Psoas muscle (tissue), 8 donors: ENCODE measurements around the gene EFHC1. TPM values are rescaled to one million over a fixed set of nuclear protein-coding genes. Genes with fewer than 3 reads are reported as not detected.

Experiments used
- ATAC-seq, 4 donors: fragments of 200-7000 bp; cut with Tn5 transposase; one replicate each; pipeline ENCODE4 v1.9.1; 2020; ENCODE audit warnings: moderate library complexity in 3 of 4, mild to moderate bottlenecking in 2 of 4
- DNase-seq, 2 donors: peaks; one replicate each; pipeline ENCODE4 v3.0.0-alpha.2; 2020
- H3K27ac ChIP-seq: fragments of 200-600 bp; one replicate; pipeline ENCODE4 v1.8.0; 2022
- H3K27me3 ChIP-seq, 3 donors: fragments of 200-600 bp in 1 of 3; one replicate each; pipeline versions ENCODE4 v1.6.1 to v1.8.0; 2013 to 2022; ENCODE audit warnings: low read length in 2 of 3, mild to moderate bottlenecking in 2 of 3, moderate library complexity in 1 of 3; ENCODE audit not compliant: insufficient read depth in 3 of 3
- H3K36me3 ChIP-seq, 2 donors: fragments of 200-600 bp in 1 of 2; one replicate each; pipeline versions ENCODE4 v1.6.1 to v1.8.0; 2013 to 2022; ENCODE audit warnings: low read depth in 1 of 2, mild to moderate bottlenecking in 1 of 2, moderate library complexity in 1 of 2; ENCODE audit not compliant: insufficient read depth in 1 of 2
- H3K4me1 ChIP-seq: fragments of 200-600 bp; one replicate; pipeline ENCODE4 v1.8.0; 2022
- H3K4me3 ChIP-seq: fragments of 200-600 bp; one replicate; pipeline ENCODE4 v1.8.0; 2022; ENCODE audit warnings: mild to moderate bottlenecking
- H3K9me3 ChIP-seq: fragments of 200-600 bp; one replicate; pipeline ENCODE4 v1.8.0; 2022
- WGBS, 3 donors: extraction: QIAGEN DNeasy Blood & Tissue Kit; methylation state at CpG; one replicate each; pipeline versions ENCODE4 v1.1.6 to v1.1.7; 2013; 5-methylcytosine and 5-hydroxymethylcytosine counted together
- intact Hi-C, 2 donors: fragments of 100-400 bp; cut with DNase I; formaldehyde crosslinking; loops; one replicate each; pipeline versions ENCODE4 v1.11.0 to v1.14.2; 2022
- polyA plus RNA-seq, 3 donors: library from polyadenylated mRNA; stranded (reverse); fragments of 200-250 nt; gene quantifications; one replicate each; pipeline ENCODE4 v1.2.3, GENCODE V29; 2013
- total RNA-seq, 4 donors: library from RNA; stranded (reverse); fragmentation: NEBNext Ultra II Directional in 2 of 4; extraction: Animal tissue kit (Norgen Biotek cat#: 25700) in 2 of 4; gene quantifications; one replicate each; pipeline versions ENCODE4 v1.2.1 to v1.2.4, GENCODE V29; 2021 to 2023
- TF ChIP-seq, protein P1 (sequence below): fragments of 200-600 bp; IDR thresholded peaks from one replicate; pipeline ENCODE4 v1.8.0; 2022; ENCODE audit warnings: antibody characterized with exemption
- donor health status: healthy with polysubstance abuse.
- donor health status: DM: no; HTN: no; CAD: no; lungs with moderate emphysema.
- donor health status: Bipolar disorder and iron deficiency.
- donor health status: healthy.
- donor health status: DM: yes; HTN: yes; CAD: no.
- donor health status: DM: no; HTN: no; CAD: no.
- donor health status: DM: no; HTN: no; CAD: no.
- donor health status: DM: yes; HTN: yes; CAD: no.

Gene EFHC1
- total and polyA plus RNA-seq, 7 donors, result 1.5 to 3.9 (median 2.0) TPM

DNA sequence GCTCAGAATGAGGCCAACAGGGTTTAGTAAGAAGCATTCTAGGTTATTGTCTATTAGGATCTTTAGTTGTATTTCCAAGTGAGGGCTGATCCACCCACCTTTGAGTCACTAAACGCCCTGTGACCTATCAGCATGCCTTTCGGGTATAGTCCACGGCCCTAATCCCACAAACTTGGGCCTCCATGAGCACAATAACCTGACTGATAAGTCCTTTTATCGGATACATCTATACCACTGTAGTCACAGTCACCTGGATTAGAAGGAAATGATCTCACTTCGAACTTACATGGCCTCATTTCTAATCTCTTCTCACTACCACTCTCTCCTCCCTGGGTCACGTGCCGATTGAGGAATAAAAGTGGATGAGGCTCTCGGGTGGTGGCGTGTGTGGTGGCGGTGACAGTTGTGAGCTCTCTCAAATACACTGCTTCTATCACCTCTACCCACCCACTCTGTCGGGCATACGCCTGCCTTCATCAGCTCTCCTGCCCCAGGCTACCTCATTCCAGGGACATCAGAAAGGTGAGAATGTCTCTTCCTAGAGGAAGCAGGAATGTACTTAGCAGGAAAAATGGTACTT is 91.5 kb downstream of the EFHC1 start:
- Histone ChIP-seq H3K27me3 (no peaks in the 10 kb centered on the region), H3K4me1 (peaks cover 12% of the 10 kb centered on the region), H3K36me3 (peaks cover 0 to 28% of the 10 kb centered on the region in 2 donors), H3K27ac (peak overlapping the region; percentile 71), H3K4me3 (no peak overlapping the region), H3K9me3 (no peaks in the 10 kb centered on the region)
- intact Hi-C loops, result no loop called here
- ATAC-seq, result peak in 3 of 4 donors; percentile 17 to 23 (median 22)
- WGBS, 3 donors, result 69 to 78% (median 71%) methylated on average over 12 of the region's 12 CpGs
- DNase-seq, result no peak
- TF ChIP-seq, protein P1, sequence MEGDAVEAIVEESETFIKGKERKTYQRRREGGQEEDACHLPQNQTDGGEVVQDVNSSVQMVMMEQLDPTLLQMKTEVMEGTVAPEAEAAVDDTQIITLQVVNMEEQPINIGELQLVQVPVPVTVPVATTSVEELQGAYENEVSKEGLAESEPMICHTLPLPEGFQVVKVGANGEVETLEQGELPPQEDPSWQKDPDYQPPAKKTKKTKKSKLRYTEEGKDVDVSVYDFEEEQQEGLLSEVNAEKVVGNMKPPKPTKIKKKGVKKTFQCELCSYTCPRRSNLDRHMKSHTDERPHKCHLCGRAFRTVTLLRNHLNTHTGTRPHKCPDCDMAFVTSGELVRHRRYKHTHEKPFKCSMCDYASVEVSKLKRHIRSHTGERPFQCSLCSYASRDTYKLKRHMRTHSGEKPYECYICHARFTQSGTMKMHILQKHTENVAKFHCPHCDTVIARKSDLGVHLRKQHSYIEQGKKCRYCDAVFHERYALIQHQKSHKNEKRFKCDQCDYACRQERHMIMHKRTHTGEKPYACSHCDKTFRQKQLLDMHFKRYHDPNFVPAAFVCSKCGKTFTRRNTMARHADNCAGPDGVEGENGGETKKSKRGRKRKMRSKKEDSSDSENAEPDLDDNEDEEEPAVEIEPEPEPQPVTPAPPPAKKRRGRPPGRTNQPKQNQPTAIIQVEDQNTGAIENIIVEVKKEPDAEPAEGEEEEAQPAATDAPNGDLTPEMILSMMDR, result no peak

DNA sequence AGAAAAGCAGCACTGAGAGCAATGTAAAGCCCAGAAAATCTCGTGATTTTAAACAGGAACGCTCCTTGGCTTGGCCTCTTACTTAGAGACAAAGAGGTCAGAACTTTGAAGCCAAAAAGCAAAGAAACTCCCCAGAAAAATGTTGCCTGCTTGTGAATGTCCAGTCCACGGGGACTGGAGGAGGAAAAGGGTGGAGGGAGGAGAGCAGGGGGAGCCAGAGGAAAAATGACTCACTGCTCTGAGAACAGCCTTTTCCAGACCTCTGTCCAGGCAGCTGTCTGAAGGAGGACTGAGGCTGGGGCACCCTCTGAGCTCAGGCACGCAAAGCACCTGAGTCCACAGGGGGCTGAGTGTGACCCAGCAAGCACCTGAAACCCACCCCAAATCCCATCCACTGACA is 92.1 kb downstream of the EFHC1 start:
- Histone ChIP-seq H3K27ac (peak overlapping the region; percentile 71), H3K27me3 (no peaks in the 10 kb centered on the region)

DNA sequence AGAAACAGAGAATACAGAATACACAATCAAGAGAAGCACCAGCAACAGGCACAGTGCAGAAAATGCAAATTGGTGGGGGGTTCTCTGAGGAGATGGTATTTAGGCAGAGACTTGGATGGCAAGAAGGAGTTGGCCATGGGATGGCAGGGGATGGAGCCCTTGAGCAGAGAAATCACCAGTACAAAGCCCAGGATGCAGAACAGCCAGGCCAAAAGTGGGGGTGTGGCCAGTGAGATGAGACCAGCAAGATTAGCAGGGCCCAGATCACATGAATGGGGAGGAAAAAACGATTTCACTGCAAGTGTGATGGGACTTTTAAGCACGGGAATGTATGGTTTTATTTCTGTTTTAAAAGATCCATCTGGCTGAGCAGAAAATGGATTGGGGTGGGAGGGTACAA is 93.3 kb downstream of the EFHC1 start:
- Histone ChIP-seq H3K27ac (peak overlapping the region; percentile 58), H3K4me1 (peaks cover 25% of the 10 kb centered on the region), H3K27me3 (no peaks in the 10 kb centered on the region), H3K36me3 (peaks cover 0 to 17% of the 10 kb centered on the region in 2 donors), H3K9me3 (no peaks in the 10 kb centered on the region), H3K4me3 (no peak overlapping the region)
- DNase-seq, result no peak
- intact Hi-C loops, result no loop called here
- 62 to 71% (median 62%) methylated on average over 2 of the region's 2 CpGs for WGBS, 3 donors
- no peak for ATAC-seq
- TF ChIP-seq, protein P1, result no peak

More for the DNA sequence above, 92.1 kb downstream of the EFHC1 start:
- Histone ChIP-seq H3K9me3 (no peaks in the 10 kb centered on the region), H3K4me3 (no peak overlapping the region), H3K4me1 (peaks cover 18% of the 10 kb centered on the region), H3K36me3 (peaks cover 0 to 24% of the 10 kb centered on the region in 2 donors)
- DNase-seq (peak; percentile 50 to 63), ATAC-seq (peak; percentile 68 to 77 (median 72))
- TF ChIP-seq, protein P1, result no peak
- WGBS, 3 donors, result 43 to 52% (median 47%) methylated on average over 4 of the region's 4 CpGs
- intact Hi-C loops, result no loop called here

DNA sequence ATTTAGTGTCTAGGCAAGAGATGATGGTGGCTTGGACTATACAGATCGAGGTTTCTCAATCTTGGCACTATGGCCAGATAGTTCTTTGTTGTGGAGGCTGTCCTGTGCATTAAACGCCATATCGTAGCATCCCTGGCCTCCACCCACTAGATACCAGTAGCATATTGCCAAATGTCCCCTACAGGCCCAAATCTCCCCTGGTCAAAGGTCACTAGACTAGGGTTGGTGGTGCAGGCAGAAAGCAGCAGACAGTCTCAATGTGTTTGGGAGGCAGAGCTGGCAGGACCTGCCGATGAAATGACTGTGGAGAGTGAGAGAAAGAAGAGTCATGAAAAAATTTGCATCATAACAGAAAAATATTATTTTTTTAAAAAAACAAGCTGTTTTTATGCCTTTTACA is 93.8 kb downstream of the EFHC1 start:
- no peak overlapping the region for H3K4me3 ChIP-seq
- H3K9me3 ChIP-seq, result no peaks in the 10 kb centered on the region
- intact Hi-C loops, result no loop called here
- peak overlapping the region; percentile 36 for H3K27ac ChIP-seq
- peaks cover 29% of the 10 kb centered on the region for H3K4me1 ChIP-seq
- TF ChIP-seq, protein P1, result no peak
- no peaks in the 10 kb centered on the region for H3K27me3 ChIP-seq
- DNase-seq (no peak), ATAC-seq (no peak)
- peaks cover 0 to 13% of the 10 kb centered on the region in 2 donors for H3K36me3 ChIP-seq
- 86 to 94% (median 88%) methylated on average over 4 of the region's 4 CpGs for WGBS, 3 donors

DNA sequence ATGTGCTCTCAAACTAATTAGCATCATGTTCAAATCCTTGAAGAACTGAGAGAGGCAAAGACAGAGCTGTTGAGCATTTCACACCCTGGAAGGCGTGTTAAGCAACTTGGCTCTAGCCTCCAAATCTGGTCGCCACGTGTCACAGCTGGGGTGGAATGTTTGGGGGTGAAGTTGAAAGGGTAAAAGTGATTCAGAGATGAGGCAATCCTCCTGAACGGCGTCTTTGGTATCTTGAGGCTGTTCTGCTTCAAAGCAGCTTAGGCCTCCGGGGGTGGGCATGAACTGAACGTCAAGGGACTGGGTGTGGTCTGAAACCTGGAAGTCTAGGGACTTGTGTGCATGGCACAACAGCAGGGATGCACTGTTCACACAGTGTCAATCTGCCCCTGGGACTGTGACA is 94.4 kb downstream of the EFHC1 start:
- Histone ChIP-seq H3K9me3 (no peaks in the 10 kb centered on the region), H3K36me3 (peaks cover 0 to 9% of the 10 kb centered on the region in 2 donors), H3K4me1 (peaks cover 29% of the 10 kb centered on the region), H3K27ac (peak overlapping the region; percentile 36), H3K27me3 (no peaks in the 10 kb centered on the region), H3K4me3 (no peak overlapping the region)
- DNase-seq (peak; percentile 67 to 75), ATAC-seq (peak in 1 of 4 donors; percentile 33)
- 56 to 68% (median 62%) methylated on average over 7 of the region's 7 CpGs for WGBS, 3 donors
- intact Hi-C loops, result no loop called here
- TF ChIP-seq, protein P1, result no peak
